Stomach (tissue), 9 donors: ENCODE results near the gene KLF13. TPM values are rescaled to one million over a fixed set of nuclear protein-coding genes. Genes with fewer than 3 reads are reported as not detected.

Experiments
- DNase-seq, 2 donors: peaks; one replicate each; pipeline versions ENCODE4 v3.0.0 to v3.0.0-alpha.2; 2013 to 2019
- H3K27ac ChIP-seq, 5 donors: fragments of 200-600 bp in 4 of 5; sonication (generic) in 4 of 5; one replicate each; pipeline ENCODE4 v1.5.1; 2013 to 2019; ENCODE audit warnings: mild to moderate bottlenecking in 1 of 5, moderate library complexity in 1 of 5
- H3K27me3 ChIP-seq, 3 donors: fragments of 200-600 bp; sonication (generic); one replicate each; pipeline ENCODE4 v1.5.1; 2017 to 2019; ENCODE audit warnings: mixed run types in 1 of 3
- H3K36me3 ChIP-seq, 4 donors: fragments of 200-600 bp; sonication (generic); 1 replicate in 3 of 4; 2 replicates in 1 of 4; pipeline ENCODE4 v1.5.1; 2016 to 2019
- H3K4me1 ChIP-seq, 4 donors: fragments of 200-600 bp; sonication (generic); one replicate each; pipeline ENCODE4 v1.5.1; 2016 to 2019
- H3K4me3 ChIP-seq, 4 donors: fragments of 200-600 bp; sonication (generic) in 3 of 4; one replicate each; pipeline ENCODE4 v1.5.1; 2016 to 2019; ENCODE audit warnings: mild to moderate bottlenecking in 1 of 4
- H3K9me3 ChIP-seq, 4 donors: fragments of 200-600 bp; sonication (generic); one replicate each; pipeline ENCODE4 v1.5.1; 2016 to 2019
- EP300 ChIP-seq: sonication (generic); formaldehyde crosslinking; IDR thresholded peaks from one replicate; pipeline ENCODE4 v1.6.1; 2017; ENCODE audit warnings: antibody characterized with exemption
- POLR2A ChIP-seq, 4 donors: fragments of 450-650 bp; IDR thresholded peaks; one replicate each; pipeline ENCODE4 v1.6.1; 2016; ENCODE audit warnings: antibody characterized with exemption in 4 of 4, control low read depth in 2 of 4, mild to moderate bottlenecking in 1 of 4, moderate library complexity in 1 of 4
- POLR2AphosphoS5 ChIP-seq, 3 donors: sonication (generic); formaldehyde crosslinking; IDR thresholded peaks; one replicate each; pipeline ENCODE4 v1.6.1; 2016; ENCODE audit warnings: antibody characterized with exemption in 3 of 3
- WGBS, 5 donors: extraction: QIAGEN DNeasy Blood & Tissue Kit in 3 of 5; methylation state at CpG; one replicate each; pipeline versions ENCODE4 v1.1.5 to v1.1.7; 2013 to 2018; 5-methylcytosine and 5-hydroxymethylcytosine counted together
- intact Hi-C: fragments of 100-400 bp; cut with DNase I; formaldehyde crosslinking; loops from one replicate; pipeline ENCODE4 v1.15.1; 2023; ENCODE audit warnings: low total_unique reads
- polyA plus RNA-seq, 3 donors: library from polyadenylated mRNA; stranded (reverse); fragments of 200-250 nt; gene quantifications; one replicate each; pipeline ENCODE4 v1.2.3, GENCODE V29; 2013
- total RNA-seq, 5 donors: library from RNA; depleted of rRNA; stranded (reverse); fragments of >200 nt; gene quantifications; one replicate each; pipeline versions ENCODE4 v1.1.0 to v1.2.3, GENCODE V29; 2014 to 2016
- TF ChIP-seq, protein P1 (sequence below), 7 experiments: fragments of 450-650 bp in 4 of 7; fragments of 200-600 bp in 3 of 7; sonication (generic) in 3 of 7; IDR thresholded peaks; one replicate each; pipeline ENCODE4 v1.5.1; 2016 to 2019; ENCODE audit warnings: antibody characterized with exemption in 7 of 7, control low read depth in 2 of 7, mild to moderate bottlenecking in 1 of 7
- donor health status: healthy with polysubstance abuse.
- donor health status: Bipolar disorder and iron deficiency.
- donor health status: healthy.

Gene KLF13
- total and polyA plus RNA-seq, 8 donors, result 9.3 to 74.0 (median 33.3) TPM

- intact Hi-C loops, result no loop called here
- H3K36me3 ChIP-seq, result no peaks in the 10 kb centered on the region
- H3K4me1 ChIP-seq, result peaks cover 6 to 42% (median 33%) of the 10 kb centered on the region in 4 donors
- H3K27ac ChIP-seq, result no peak overlapping the region
- H3K27me3 ChIP-seq, result peaks cover 0 to 14% (median 0%) of the 10 kb centered on the region in 3 donors
- no peak for DNase-seq
- TF ChIP-seq POLR2AphosphoS5 (IDR thresholded peaks at IDR 0.05), result no peak
- TF ChIP-seq, protein P1, sequence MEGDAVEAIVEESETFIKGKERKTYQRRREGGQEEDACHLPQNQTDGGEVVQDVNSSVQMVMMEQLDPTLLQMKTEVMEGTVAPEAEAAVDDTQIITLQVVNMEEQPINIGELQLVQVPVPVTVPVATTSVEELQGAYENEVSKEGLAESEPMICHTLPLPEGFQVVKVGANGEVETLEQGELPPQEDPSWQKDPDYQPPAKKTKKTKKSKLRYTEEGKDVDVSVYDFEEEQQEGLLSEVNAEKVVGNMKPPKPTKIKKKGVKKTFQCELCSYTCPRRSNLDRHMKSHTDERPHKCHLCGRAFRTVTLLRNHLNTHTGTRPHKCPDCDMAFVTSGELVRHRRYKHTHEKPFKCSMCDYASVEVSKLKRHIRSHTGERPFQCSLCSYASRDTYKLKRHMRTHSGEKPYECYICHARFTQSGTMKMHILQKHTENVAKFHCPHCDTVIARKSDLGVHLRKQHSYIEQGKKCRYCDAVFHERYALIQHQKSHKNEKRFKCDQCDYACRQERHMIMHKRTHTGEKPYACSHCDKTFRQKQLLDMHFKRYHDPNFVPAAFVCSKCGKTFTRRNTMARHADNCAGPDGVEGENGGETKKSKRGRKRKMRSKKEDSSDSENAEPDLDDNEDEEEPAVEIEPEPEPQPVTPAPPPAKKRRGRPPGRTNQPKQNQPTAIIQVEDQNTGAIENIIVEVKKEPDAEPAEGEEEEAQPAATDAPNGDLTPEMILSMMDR (IDR thresholded peaks at IDR 0.05), result no peak
- no peak for TF ChIP-seq POLR2A (IDR thresholded peaks at IDR 0.05)
- no peak for TF ChIP-seq EP300
- 91 to 97% (median 95%) methylated on average over 2 of the region's 2 CpGs for WGBS, 5 donors
- H3K9me3 ChIP-seq, result no peaks in the 10 kb centered on the region
- no peak overlapping the region for H3K4me3 ChIP-seq
Observed at GRCh38 chr15:31305375-31305774, 21.3 kb upstream of the KLF13 start.

- Histone ChIP-seq H3K27ac (no peak overlapping the region), H3K4me1 (peaks cover 6 to 37% (median 30%) of the 10 kb centered on the region in 4 donors), H3K27me3 (peaks cover 0 to 14% (median 0%) of the 10 kb centered on the region in 3 donors), H3K9me3 (no peaks in the 10 kb centered on the region), H3K4me3 (no peak overlapping the region), H3K36me3 (no peaks in the 10 kb centered on the region)
- intact Hi-C loops, result no loop called here
- no peak for TF ChIP-seq EP300
- TF ChIP-seq POLR2AphosphoS5 (IDR thresholded peaks at IDR 0.05), result no peak
- TF ChIP-seq POLR2A (IDR thresholded peaks at IDR 0.05), result no peak
- TF ChIP-seq, protein P1 (IDR thresholded peaks at IDR 0.05), result no peak
- DNase-seq, result peak in 1 of 2 donors; percentile 4
- WGBS, 5 donors, result 90 to 94% (median 91%) methylated on average over 12 of the region's 12 CpGs
Observed at GRCh38 chr15:31305796-31306425, 20.7 kb upstream of the KLF13 start.

GRCh38 chr15:31306426-31307269 is 20.0 kb upstream of the KLF13 start:
- TF ChIP-seq POLR2AphosphoS5 (IDR thresholded peaks at IDR 0.05) (peak in 1 of 3 donors; percentile 43), POLR2A (IDR thresholded peaks at IDR 0.05) (no peak), EP300 (no peak)
- TF ChIP-seq, protein P1 (IDR thresholded peaks at IDR 0.05), result no peak
- peak; percentile 74 to 84 for DNase-seq
- peaks cover 0 to 14% (median 0%) of the 10 kb centered on the region in 3 donors for H3K27me3 ChIP-seq
- no peaks in the 10 kb centered on the region for H3K36me3 ChIP-seq
- intact Hi-C loops, result no loop called here
- no peak overlapping the region for H3K4me3 ChIP-seq
- peaks cover 6 to 34% (median 28%) of the 10 kb centered on the region in 4 donors for H3K4me1 ChIP-seq
- peak overlapping the region in 2 of 5 donors; percentile 12 to 38 for H3K27ac ChIP-seq
- H3K9me3 ChIP-seq, result no peaks in the 10 kb centered on the region
- WGBS, 5 donors, result 32 to 65% (median 46%) methylated on average over 26 to 30 of the region's 30 CpGs

DNA sequence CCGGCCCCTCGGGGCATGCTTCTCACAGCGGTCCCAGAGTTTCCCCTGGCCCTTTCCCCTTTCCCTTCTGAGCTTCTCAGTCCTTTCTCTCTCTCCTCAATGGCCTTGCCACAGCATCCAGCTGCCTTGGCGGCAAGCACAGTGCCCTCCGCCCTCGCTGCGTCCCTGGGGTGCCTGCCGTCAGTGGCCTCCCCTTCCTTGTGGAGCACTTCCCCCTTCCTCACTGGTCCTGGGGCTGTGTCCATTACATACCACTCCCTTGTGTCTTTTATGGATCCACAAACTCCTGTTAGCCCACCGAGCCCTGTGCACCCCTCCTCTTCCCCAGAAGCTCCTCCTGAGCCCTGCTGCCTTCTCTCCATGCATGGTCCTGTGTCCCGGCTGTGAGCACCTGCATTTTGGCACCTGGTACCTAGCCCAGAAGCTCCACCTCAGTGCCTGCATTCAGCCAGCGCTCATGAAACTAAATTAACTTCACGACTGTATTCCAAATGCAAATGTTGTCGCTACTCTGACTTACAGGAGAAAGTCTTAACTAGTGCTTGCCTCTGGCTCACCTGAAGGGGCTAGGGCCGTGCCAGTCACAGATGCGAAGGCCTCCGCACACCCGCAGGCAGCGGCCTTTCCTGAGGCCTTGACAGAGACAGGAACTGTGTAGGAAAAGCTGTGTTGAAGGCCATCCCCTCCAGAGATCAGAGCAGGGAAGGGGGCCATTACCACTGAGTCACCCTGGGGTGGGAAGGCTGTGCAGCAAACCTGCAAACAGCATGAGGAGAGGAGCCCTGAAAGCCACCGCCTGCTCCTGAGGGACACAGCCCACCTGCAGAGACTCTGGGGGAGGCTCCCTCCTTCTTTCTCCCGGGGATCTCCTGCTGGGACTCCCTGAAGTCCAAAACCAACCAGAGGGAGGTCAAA is 19.1 kb upstream of the KLF13 start:
- no peak for DNase-seq
- 82 to 89% (median 86%) methylated on average over 19 to 20 of the region's 20 CpGs for WGBS, 5 donors
- Histone ChIP-seq H3K4me1 (peaks cover 6 to 34% (median 26%) of the 10 kb centered on the region in 4 donors), H3K27ac (no peak overlapping the region), H3K9me3 (no peaks in the 10 kb centered on the region), H3K36me3 (no peaks in the 10 kb centered on the region), H3K4me3 (no peak overlapping the region), H3K27me3 (peaks cover 0 to 14% (median 0%) of the 10 kb centered on the region in 3 donors)
- intact Hi-C loops, result no loop called here
- TF ChIP-seq POLR2A (IDR thresholded peaks at IDR 0.05) (no peak), EP300 (no peak), POLR2AphosphoS5 (IDR thresholded peaks at IDR 0.05) (no peak)
- TF ChIP-seq, protein P1 (IDR thresholded peaks at IDR 0.05), result no peak
